ENCODE data around the gene SLC4A9.

Gene SLC4A9

DNA sequence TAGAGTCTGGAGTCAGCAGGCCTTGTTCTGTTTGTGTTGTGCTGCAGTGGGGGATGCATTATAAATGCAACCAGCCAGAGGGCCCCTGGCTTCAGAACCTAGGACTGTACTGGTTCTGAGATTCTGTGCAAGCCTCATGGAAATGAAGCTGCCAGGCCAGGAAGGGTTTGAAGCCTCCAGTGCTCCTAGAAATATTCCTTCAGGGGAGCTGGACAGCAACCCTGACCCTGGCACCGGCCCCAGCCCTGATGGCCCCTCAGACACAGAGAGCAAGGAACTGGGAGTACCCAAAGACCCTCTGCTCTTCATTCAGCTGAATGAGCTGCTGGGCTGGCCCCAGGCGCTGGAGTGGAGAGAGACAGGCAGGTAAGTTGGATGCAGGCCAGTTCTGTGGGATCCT, at the start of gene SLC4A9:
Gene SLC4A9 (plus strand): TSS at position 94 of the 400 bp plus-strand sequence. CDS start 43 bp downstream, at position 137.
- no peak for DNase-seq (ENCODE audit: low spot score)

DNA sequence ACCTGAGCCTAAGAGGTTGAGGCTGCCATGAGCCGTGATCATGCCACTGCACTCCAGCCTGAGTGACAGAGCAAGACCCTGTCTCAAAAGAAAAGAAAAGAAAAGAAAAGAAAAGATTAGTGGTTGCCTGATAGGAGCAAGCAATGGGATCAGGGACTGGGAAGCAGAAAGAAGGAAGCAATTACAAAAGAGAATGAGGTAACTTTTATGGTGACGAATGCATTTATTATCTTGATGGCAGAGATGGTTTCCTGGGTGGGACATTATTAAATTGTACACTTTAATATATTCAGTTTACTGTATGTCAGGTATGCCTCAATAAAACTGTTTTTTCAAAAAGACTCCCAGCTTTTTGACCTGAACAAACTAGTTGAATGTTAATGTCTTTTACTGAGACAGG, 49.6 kb upstream of the SLC4A9 start:
- DNase-seq (ENCODE audit: low spot score): no peak

GRCh38 chr5:140311011-140311467, 49.0 kb upstream of the SLC4A9 start:
- no peak for DNase-seq (ENCODE audit: low spot score)

DNA sequence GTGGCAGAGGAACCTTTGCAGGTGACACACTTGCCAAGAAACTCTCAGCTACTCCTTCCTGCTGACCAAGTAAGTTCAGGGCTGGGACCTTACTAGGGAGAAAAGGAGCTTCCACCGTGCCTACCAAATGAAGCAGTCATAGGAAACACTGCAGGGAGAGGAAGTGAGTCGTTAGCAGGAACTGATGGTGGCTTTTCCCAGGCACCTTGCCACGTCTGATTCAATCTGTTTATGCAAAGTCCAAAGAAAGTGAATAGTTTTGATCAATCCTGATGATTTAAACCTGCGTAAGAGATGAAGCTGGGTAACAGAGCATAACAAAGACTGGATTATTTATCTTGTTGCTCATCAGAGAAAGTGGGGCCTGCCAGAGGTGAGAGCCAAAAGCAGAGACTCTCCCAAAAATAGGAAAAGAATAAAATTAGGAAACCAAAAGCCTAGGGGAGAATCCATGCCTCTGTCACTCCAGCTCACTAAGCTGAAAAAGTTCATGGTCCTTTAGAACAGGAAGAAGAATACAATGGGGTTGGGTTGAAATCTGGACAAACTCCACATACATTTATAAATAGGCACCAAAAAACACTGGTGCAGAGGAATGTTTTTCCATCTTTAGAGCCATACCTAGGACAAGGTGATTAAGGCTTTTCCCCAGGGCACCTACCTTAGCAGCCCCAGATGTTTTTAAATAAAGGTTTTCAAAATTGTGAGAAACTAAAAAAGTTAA, 47.8 kb upstream of the SLC4A9 start:
- no peak for DNase-seq (ENCODE audit: low spot score)

- DNase-seq (ENCODE audit: low spot score): no peak
These were observed 47.2 kb upstream of the SLC4A9 start for GRCh38 chr5:140312791-140313189.

GRCh38 chr5:140317859-140318258, 42.1 kb upstream of the SLC4A9 start:
- no peak for DNase-seq (ENCODE audit: low spot score)

GRCh38 chr5:140318792-140319191, 41.2 kb upstream of the SLC4A9 start:
- DNase-seq (ENCODE audit: low spot score): no peak

GRCh38 chr5:140319833-140320232, 40.2 kb upstream of the SLC4A9 start:
- no peak for DNase-seq (ENCODE audit: low spot score)

DNA sequence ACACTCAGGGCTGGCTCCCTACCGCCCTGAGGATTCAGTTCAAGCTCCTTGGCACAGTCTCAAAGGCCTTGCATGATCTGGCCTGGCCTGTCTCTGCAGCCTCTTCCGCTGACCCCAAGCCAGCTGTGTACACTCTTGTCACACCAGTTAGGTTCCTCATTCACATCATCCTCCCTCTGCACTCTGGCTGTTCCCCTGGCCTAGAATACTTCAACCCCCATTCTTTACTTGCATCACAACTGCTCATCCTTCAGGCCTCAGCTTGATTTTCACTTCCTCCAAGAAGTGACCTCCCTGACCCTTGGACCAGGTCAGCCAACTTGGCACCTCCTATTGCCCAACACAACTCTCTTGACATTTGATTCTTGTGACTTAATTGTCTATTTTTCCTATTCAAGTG, 38.2 kb upstream of the SLC4A9 start:
- no peak for DNase-seq (ENCODE audit: low spot score)

DNA sequence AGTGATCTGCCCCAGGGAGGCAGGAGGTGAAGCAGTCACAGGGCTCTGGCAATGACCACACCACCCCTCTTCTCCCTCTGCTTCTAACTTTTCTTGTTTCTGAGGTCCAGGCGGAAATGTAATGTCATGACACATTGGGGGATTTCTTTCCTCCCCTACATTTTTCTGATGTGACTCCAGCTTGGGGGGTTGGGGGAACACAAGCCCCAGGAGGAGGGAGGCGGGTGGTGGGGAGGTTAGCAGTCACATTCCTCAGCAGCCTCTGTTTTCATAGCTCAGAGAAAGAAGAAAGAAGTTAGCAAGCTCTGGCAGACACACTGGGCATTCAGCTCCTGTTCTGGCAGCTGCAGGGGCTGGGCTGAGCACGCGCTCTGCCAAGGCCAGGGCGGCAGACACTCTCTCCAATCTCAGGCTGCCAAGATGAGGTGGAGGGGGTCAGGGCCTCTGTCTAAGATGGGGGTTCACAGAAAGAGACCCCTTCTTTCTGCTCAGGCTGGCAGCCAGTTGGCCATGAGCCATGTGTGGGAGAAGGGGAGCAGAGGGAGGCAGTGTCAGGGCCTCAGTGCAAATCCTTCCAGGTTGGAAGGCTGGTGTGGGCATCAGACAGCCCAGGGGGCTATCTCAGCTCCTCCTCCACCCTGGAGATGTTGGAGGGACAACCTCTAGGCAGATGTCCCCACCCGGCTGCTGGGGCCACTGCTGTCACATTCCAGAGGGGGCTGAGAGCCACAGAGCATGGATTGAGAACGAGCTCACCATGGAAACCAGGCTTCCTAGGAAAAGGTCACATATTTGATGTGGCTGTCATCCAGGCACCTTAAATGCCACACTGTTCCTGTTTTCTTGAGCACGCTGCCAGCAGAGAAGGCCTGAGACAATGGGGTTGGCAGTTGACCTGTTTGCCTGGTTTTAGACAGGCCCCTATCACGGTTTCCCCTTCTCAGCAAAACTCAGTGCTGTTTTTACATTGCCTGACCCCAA, 37.0 kb upstream of the SLC4A9 start:
- no peak for DNase-seq (ENCODE audit: low spot score)

- no peak for DNase-seq (ENCODE audit: low spot score)
These were observed 35.9 kb upstream of the SLC4A9 start for GRCh38 chr5:140324041-140324600.

DNA sequence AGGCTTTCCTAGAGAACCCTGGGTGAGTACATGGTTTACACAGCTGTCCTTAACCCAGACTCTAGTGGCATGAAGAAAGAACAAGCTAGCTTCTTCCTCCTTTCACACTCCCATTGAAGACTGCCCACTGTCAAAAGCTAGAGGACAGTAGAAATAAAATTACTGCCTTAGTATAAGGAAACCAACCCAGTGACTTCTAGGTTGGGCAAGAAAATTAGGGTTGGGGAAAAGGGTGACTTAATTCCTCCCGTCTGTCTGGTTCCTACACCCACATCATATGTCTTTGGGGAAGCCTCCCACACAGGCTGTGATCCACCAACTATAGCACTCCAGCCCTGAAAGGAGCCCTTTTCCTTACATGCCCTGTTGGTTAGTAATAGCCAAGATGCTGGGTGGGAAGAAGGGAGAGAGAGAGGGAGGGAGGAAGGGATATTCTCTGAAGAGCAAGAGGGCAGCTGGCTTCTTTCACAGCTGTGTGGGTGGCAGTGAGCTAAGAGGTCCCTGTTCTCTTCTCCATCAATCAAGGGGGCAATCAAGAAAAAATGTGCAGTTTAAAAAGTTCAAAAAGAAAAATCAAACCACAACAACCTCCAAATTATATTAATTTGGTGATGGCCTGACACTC, 35.3 kb upstream of the SLC4A9 start:
- no peak for DNase-seq (ENCODE audit: low spot score)

- DNase-seq (ENCODE audit: low spot score): no peak
These were observed 34.5 kb upstream of the SLC4A9 start for GRCh38 chr5:140325486-140325885.

DNA sequence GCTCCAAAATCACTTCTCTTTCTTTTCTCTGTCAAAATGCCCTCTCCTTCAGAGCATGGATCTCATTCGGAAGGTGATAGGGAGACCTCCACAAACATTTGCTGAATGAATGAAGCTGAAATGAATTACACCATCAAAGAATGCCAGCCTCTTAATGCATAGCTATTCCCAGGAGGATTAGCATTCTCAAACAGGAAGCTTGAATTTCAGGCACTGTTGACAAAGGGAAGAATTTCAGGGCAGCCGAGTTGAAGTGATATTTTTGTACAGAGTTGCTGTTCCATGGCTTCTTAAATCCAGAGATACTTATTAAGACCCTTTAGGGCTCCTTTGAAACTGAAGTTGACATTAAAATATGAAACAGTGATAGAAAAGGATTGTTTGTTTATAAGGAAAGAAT, 32.4 kb upstream of the SLC4A9 start:
- DNase-seq (ENCODE audit: low spot score): no peak

DNA sequence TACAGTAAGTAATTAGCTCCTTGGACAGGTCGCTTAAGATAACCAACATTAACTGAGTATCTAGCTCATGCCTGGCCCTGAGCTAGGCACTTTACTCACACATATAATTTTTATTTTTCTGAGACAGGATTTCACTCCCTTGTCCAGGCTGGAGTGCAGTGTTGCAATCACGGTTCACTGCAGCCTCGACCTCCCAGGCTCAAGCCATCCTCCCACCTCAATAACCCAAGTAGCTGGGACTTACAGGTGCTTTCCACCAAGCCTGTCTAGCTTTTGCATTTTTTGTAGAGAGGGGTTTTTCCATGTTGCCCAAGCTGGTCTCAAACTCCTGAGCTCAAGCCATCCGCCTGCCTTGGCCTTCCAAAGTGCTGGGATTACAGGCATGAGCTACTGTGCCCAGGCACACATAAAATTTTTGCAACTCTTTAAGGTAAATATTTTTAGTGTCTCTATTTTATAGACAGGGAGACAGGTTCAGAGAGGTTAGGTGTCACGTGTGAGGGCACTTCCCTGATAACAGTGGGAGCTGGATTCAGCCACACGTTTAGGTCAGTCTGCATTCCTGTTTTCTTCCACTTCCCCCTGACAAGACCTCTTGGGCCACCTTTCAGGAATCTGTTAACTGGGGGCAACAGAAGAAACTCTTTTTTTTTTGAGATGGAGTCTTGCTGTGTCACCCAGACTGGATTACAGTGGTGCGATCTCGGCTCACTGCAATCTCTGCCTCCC, 31.8 kb upstream of the SLC4A9 start:
- no peak for DNase-seq (ENCODE audit: low spot score)

DNA sequence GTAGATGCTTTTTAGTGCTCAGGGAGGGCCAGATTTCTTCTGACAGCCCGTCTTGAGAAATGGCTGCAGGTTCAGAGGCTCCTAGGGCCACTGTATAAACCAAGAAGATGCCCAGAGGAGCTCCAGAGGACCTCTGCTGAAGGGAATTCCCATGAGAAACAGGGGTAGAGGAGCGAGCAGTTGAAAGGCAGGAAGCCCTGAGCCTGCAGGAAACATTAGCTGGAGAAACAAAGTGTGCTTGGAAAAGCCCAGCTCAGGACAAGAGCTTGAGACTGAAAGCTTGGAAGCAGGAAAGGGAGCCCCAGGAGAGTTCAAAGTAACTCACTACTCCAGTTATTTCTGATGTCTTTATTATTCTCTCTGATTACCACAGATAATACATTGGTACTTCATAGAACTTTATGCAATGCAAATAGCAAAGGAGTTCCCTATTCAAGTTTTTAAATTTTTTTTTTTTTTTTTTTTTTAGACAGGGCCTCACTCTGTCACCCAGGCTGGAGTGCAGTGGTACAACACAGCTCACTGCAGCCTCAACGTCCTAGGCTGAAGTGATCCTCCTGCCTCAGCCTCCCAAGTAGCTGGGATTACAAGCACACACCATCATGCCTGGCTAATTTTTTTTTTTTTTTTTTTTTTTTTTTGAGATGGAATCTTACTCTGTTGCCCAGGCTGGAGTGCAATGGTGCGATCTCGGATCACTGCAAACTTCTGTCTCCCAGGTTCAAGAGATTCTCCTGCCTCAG, 30.1 kb upstream of the SLC4A9 start:
- DNase-seq (ENCODE audit: low spot score): no peak

DNA sequence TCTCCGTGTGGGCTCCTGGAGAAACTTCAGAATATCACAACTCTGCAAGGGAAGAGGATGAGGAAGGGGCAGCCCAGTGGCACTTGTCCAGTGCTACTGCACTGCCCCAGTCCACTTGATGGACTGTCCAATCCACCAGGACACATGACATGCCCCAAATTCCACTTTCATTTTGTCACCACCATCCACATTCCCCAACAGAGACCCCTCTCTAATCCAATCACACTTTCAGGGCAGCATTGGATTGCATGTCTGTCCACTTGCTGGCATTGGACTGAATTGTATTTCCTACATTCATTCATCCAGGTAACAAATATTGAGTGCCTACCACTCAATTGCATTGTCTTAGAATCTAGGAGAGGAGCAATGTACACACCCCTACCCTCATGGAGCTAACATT, 28.4 kb upstream of the SLC4A9 start:
- DNase-seq (ENCODE audit: low spot score): no peak

GRCh38 chr5:140336388-140336787, 23.6 kb upstream of the SLC4A9 start:
- no peak for DNase-seq (ENCODE audit: low spot score)

GRCh38 chr5:140337880-140338279, 22.1 kb upstream of the SLC4A9 start:
- DNase-seq (ENCODE audit: low spot score): no peak

DNA sequence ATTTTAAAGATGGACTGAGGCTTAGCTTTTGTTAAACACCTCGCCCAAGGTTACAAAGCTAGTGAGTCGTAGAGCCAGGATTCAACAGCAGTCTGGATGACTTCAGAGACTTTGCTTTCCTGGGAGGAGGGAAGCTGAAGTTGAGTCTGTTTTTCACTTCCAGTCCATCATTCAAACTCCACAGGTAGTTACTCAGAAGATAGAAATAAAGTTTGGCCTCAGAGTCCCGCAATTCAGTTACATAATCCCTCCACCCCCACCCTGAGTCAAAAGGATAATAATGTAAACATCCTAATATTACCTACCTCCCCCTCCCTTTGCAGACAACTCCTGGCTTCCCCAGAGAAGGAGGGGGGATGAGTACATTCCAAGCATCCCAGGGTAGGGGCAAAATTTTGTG, 21.7 kb upstream of the SLC4A9 start:
- DNase-seq (ENCODE audit: low spot score): no peak

GRCh38 chr5:140338908-140339307, 21.1 kb upstream of the SLC4A9 start:
- DNase-seq (ENCODE audit: low spot score): no peak

All from hematopoietic multipotent progenitor cell treated with erythropoietin and hydrocortisone succinate and interleukin-3 and kit ligand, for 15 days (in vitro differentiated cells).